Trophoblast cell (in vitro differentiated cells and primary cell): ENCODE data around the gene KIF2B.

Experiments used
- DNase-seq, 2 donors: peaks; one replicate each; pipeline ENCODE4 v3.0.0-alpha.2; 2016
- H2AFZ ChIP-seq: 2 replicates; pipeline ENCODE4 v1.6.1; 2013; ENCODE audit warnings: low read length, moderate library complexity, mild to moderate bottlenecking; ENCODE audit not compliant: insufficient read depth, poor library complexity
- H2AK5ac ChIP-seq: 2 replicates; pipeline ENCODE4 v1.6.1; 2013; ENCODE audit warnings: mild to moderate bottlenecking, low read length
- H2BK120ac ChIP-seq: 2 replicates; pipeline ENCODE4 v1.6.1; 2013; ENCODE audit warnings: low read length, mild to moderate bottlenecking, moderate library complexity; ENCODE audit not compliant: insufficient read depth, poor library complexity
- H2BK12ac ChIP-seq: 2 replicates; pipeline ENCODE4 v1.6.1; 2013; ENCODE audit warnings: mild to moderate bottlenecking, low read length, moderate library complexity
- H2BK5ac ChIP-seq: 2 replicates; pipeline ENCODE4 v1.6.1; 2013; ENCODE audit warnings: low read length, low read depth, moderate library complexity, mild to moderate bottlenecking; ENCODE audit not compliant: poor library complexity
- H3K14ac ChIP-seq: 2 replicates; pipeline ENCODE4 v1.6.1; 2013; ENCODE audit warnings: mild to moderate bottlenecking, low read length
- H3K18ac ChIP-seq: 2 replicates; pipeline ENCODE4 v1.6.1; 2013; ENCODE audit warnings: mild to moderate bottlenecking, low read length
- H3K23ac ChIP-seq: 2 replicates; pipeline ENCODE4 v1.6.1; 2013; ENCODE audit warnings: low read length
- H3K27ac ChIP-seq: 2 replicates; pipeline ENCODE4 v1.5.1; 2013; ENCODE audit warnings: low read depth, mild to moderate bottlenecking, inconsistent platforms, low read length, moderate library complexity
- H3K27me3 ChIP-seq: 2 replicates; pipeline ENCODE4 v1.6.1; 2013; ENCODE audit warnings: inconsistent platforms, mild to moderate bottlenecking, low read length, moderate library complexity; ENCODE audit not compliant: insufficient read depth
- H3K36me3 ChIP-seq, 2 experiments: 1 replicate in 1 of 2; 2 replicates in 1 of 2; pipeline ENCODE4 v1.6.1; 2013; ENCODE audit warnings: low read length in 2 of 2, mild to moderate bottlenecking in 2 of 2, moderate library complexity in 1 of 2; ENCODE audit not compliant: insufficient read depth in 2 of 2, control insufficient read depth in 1 of 2
- H3K4ac ChIP-seq: 2 replicates; pipeline ENCODE4 v1.6.1; 2013; ENCODE audit warnings: low read depth, mild to moderate bottlenecking, low read length, moderate library complexity
- H3K4me1 ChIP-seq, 2 experiments: 1 replicate in 1 of 2; 2 replicates in 1 of 2; pipeline ENCODE4 v1.6.1; 2013; ENCODE audit warnings: low read length in 2 of 2, mild to moderate bottlenecking in 2 of 2, moderate library complexity in 1 of 2; ENCODE audit not compliant: insufficient read depth in 2 of 2, control insufficient read depth in 1 of 2
- H3K4me2 ChIP-seq: 2 replicates; pipeline ENCODE4 v1.6.1; 2013; ENCODE audit warnings: inconsistent platforms, mild to moderate bottlenecking, low read length, moderate library complexity
- H3K4me3 ChIP-seq: 2 replicates; pipeline ENCODE4 v1.5.1; 2013; ENCODE audit warnings: mild to moderate bottlenecking, low read depth, low read length, inconsistent platforms
- H3K79me1 ChIP-seq: one replicate; pipeline ENCODE4 v1.6.1; 2013; ENCODE audit warnings: low read length
- H3K79me2 ChIP-seq: 2 replicates; pipeline ENCODE4 v1.6.1; 2013; ENCODE audit warnings: low read length, mild to moderate bottlenecking; ENCODE audit not compliant: control insufficient read depth, insufficient read depth, poor library complexity
- H3K9ac ChIP-seq: 2 replicates; pipeline ENCODE4 v1.6.1; 2013; ENCODE audit warnings: mild to moderate bottlenecking, low read length
- H3K9me3 ChIP-seq: 2 replicates; pipeline ENCODE4 v1.6.1; 2013; ENCODE audit warnings: low read depth, mild to moderate bottlenecking, control low read depth, inconsistent platforms, low read length; ENCODE audit not compliant: insufficient read depth
- H4K12ac ChIP-seq: 2 replicates; pipeline ENCODE4 v1.6.1; 2013; ENCODE audit warnings: low read depth, mild to moderate bottlenecking, low read length, moderate library complexity
- H4K8ac ChIP-seq: 2 replicates; pipeline ENCODE4 v1.6.1; 2013; ENCODE audit warnings: low read depth, mild to moderate bottlenecking, low read length, moderate library complexity
- H4K91ac ChIP-seq: one replicate; pipeline ENCODE4 v1.6.1; 2013; ENCODE audit warnings: low read depth, mild to moderate bottlenecking, low read length, moderate library complexity
- WGBS: extraction: QIAGEN DNeasy Blood & Tissue Kit; methylation state at CpG from one replicate; pipeline ENCODE4 v1.1.7; 2013; ENCODE audit warnings: missing lambda C conversion rate; ENCODE audit not compliant: insufficient read length, insufficient coverage; ENCODE audit errors: extremely low coverage; 5-methylcytosine and 5-hydroxymethylcytosine counted together

KIF2B gene

GRCh38 chr17:53792997-53793396 is 29.7 kb upstream of the KIF2B start:
- no peak overlapping the region for H2AK5ac ChIP-seq
- no peak overlapping the region for H3K4ac ChIP-seq
- WGBS, result no CpG with 5 or more reads among the region's 5 CpGs
- H3K4me2 ChIP-seq, result no peak overlapping the region
- H4K12ac ChIP-seq, result no peak overlapping the region
- H3K18ac ChIP-seq, result no peak overlapping the region
- H2BK12ac ChIP-seq, result no peak overlapping the region
- H3K14ac ChIP-seq, result no peak overlapping the region
- no peaks in the 10 kb centered on the region for H3K27me3 ChIP-seq
- H3K4me1 ChIP-seq, result no peaks in the 10 kb centered on the region
- no peak for DNase-seq
- H4K8ac ChIP-seq, result no peak overlapping the region
- peak overlapping the region; percentile 38 for H3K9ac ChIP-seq
- no peak overlapping the region for H2BK5ac ChIP-seq
- no peak overlapping the region for H4K91ac ChIP-seq
- peak overlapping the region; percentile 95 for H3K23ac ChIP-seq
- H3K79me2 ChIP-seq, result no peaks in the 10 kb centered on the region
- H2BK120ac ChIP-seq, result no peak overlapping the region
- H3K4me3 ChIP-seq, result peak overlapping the region; percentile 63
- H3K36me3 ChIP-seq, result no peaks in the 10 kb centered on the region
- no peak overlapping the region for H2AFZ ChIP-seq
- H3K27ac ChIP-seq, result no peak overlapping the region
- no peaks in the 10 kb centered on the region for H3K79me1 ChIP-seq
- peaks cover 2% of the 10 kb centered on the region for H3K9me3 ChIP-seq

DNA sequence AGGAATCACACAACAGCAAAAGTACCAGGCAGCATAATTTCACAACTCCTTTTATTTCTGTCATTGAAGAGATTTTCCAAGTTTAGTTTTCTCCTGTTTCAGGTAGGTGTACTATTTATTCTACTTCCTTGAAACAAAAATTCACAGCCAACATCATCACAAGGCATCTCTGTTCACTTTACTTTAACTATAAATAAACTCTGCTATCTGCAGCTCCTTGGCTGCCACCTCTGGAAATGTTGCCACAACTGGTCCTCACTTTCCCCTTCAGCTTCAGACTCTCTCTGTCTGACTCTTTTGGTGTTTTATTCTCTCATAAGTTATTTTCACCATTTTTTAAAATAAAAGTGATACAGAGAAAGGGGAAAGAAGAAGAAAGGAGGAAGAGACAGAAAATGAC is 27.9 kb upstream of the KIF2B start:
- Histone ChIP-seq H3K23ac (no peak overlapping the region), H2AFZ (no peak overlapping the region), H3K4me3 (no peak overlapping the region), H3K4ac (no peak overlapping the region), H4K91ac (no peak overlapping the region), H2BK12ac (no peak overlapping the region), H2BK120ac (no peak overlapping the region), H3K27ac (no peak overlapping the region), H3K79me1 (no peaks in the 10 kb centered on the region), H3K18ac (no peak overlapping the region), H4K12ac (no peak overlapping the region), H3K27me3 (no peaks in the 10 kb centered on the region), H3K9me3 (peaks cover 2% of the 10 kb centered on the region), H3K4me2 (no peak overlapping the region), H3K14ac (no peak overlapping the region), H3K4me1 (no peaks in the 10 kb centered on the region), H2AK5ac (no peak overlapping the region), H3K36me3 (no peaks in the 10 kb centered on the region), H4K8ac (no peak overlapping the region), H2BK5ac (no peak overlapping the region), H3K9ac (no peak overlapping the region), H3K79me2 (no peaks in the 10 kb centered on the region)
- no peak for DNase-seq

DNA sequence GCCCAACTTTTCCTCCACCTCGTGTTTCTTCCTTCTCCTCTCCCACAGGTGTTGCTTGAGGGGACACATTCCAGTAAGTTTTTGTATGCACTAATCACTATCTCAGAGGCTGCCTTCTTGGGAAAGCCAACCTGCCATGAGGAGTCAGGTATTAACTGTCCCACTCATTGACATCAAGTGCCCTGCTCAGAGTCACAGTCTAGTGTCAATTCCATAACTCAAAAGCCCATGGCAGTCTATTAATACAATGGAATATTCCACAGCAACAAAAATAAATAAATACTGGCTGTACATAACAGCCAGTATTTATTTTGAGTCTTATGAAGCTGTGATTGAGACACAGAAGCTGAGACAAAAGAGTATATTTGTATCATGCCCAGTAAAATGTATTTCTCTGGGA is 26.1 kb upstream of the KIF2B start:
- no peak for DNase-seq
- Histone ChIP-seq H4K12ac (no peak overlapping the region), H2BK120ac (no peak overlapping the region), H4K8ac (no peak overlapping the region), H2AK5ac (no peak overlapping the region), H3K27me3 (no peaks in the 10 kb centered on the region), H3K23ac (no peak overlapping the region), H3K4me2 (no peak overlapping the region), H3K27ac (no peak overlapping the region), H4K91ac (no peak overlapping the region), H3K79me1 (no peaks in the 10 kb centered on the region), H3K9me3 (peaks cover 2% of the 10 kb centered on the region), H3K4ac (no peak overlapping the region), H3K4me3 (no peak overlapping the region), H3K79me2 (no peaks in the 10 kb centered on the region), H2BK5ac (no peak overlapping the region), H3K14ac (no peak overlapping the region), H2AFZ (no peak overlapping the region), H3K9ac (no peak overlapping the region), H3K4me1 (no peaks in the 10 kb centered on the region), H3K18ac (no peak overlapping the region), H3K36me3 (no peaks in the 10 kb centered on the region), H2BK12ac (no peak overlapping the region)
- no CpG with 5 or more reads among the region's 1 CpG for WGBS

GRCh38 chr17:53797501-53797900 is 25.2 kb upstream of the KIF2B start:
- H3K4me3 ChIP-seq, result no peak overlapping the region
- no peaks in the 10 kb centered on the region for H3K79me2 ChIP-seq
- no peak overlapping the region for H4K12ac ChIP-seq
- no peak overlapping the region for H2BK12ac ChIP-seq
- H3K9ac ChIP-seq, result no peak overlapping the region
- no peak overlapping the region for H4K91ac ChIP-seq
- no peak overlapping the region for H3K27ac ChIP-seq
- no peak overlapping the region for H2AK5ac ChIP-seq
- no peak overlapping the region for H3K18ac ChIP-seq
- no peak overlapping the region for H3K4ac ChIP-seq
- no peak overlapping the region for H4K8ac ChIP-seq
- no peaks in the 10 kb centered on the region for H3K4me1 ChIP-seq
- no peak for DNase-seq
- WGBS, result no CpG with 5 or more reads among the region's 4 CpGs
- no peak overlapping the region for H2AFZ ChIP-seq
- no peak overlapping the region for H3K14ac ChIP-seq
- H3K4me2 ChIP-seq, result no peak overlapping the region
- H3K79me1 ChIP-seq, result no peaks in the 10 kb centered on the region
- no peaks in the 10 kb centered on the region for H3K36me3 ChIP-seq
- no peaks in the 10 kb centered on the region for H3K27me3 ChIP-seq
- no peak overlapping the region for H2BK120ac ChIP-seq
- H3K9me3 ChIP-seq, result peaks cover 2% of the 10 kb centered on the region
- H2BK5ac ChIP-seq, result no peak overlapping the region
- H3K23ac ChIP-seq, result no peak overlapping the region
